Prostate gland (tissue), 2 donors: ENCODE data around the gene MYO9B. TPM values are rescaled to one million over a fixed set of nuclear protein-coding genes. Genes with fewer than 3 reads are reported as not detected.

Experiments
- DNase-seq: peaks from one replicate; pipeline ENCODE4 v3.0.0-alpha.2; 2019; ENCODE audit warnings: low spot score
- H3K27ac ChIP-seq, 2 donors: fragments of 200-600 bp; sonication (generic); 2 replicates each; pipeline ENCODE4 v1.5.1; 2017 to 2019
- H3K27me3 ChIP-seq: fragments of 200-600 bp; sonication (generic); replicated peaks from 2 replicates; pipeline ENCODE4 v1.5.1; 2019; ENCODE audit not compliant: insufficient read depth
- H3K36me3 ChIP-seq, 2 donors: fragments of 200-600 bp; sonication (generic); 1 replicate in 1 of 2; 2 replicates in 1 of 2; pipeline versions ENCODE4 v1.5.1 to v1.8.1; 2017 to 2019
- H3K4me1 ChIP-seq: fragments of 200-600 bp; sonication (generic); replicated peaks from 2 replicates; pipeline ENCODE4 v1.5.1; 2019
- H3K4me3 ChIP-seq, 2 donors: fragments of 200-600 bp; sonication (generic); 2 replicates each; pipeline ENCODE4 v1.5.1; 2017 to 2019
- H3K9me3 ChIP-seq: fragments of 200-600 bp; sonication (generic); 2 replicates; pipeline ENCODE4 v1.5.1; 2017
- POLR2A ChIP-seq: fragments of 450-650 bp; IDR thresholded peaks from one replicate; pipeline ENCODE4 v1.6.1; 2016; ENCODE audit warnings: antibody characterized with exemption, mild to moderate bottlenecking
- POLR2AphosphoS5 ChIP-seq: sonication (generic); formaldehyde crosslinking; IDR thresholded peaks from one replicate; pipeline ENCODE4 v1.6.1; 2017; ENCODE audit warnings: antibody characterized with exemption
- WGBS: methylation state at CpG from one replicate; pipeline ENCODE4 v1.1.5; 2018; 5-methylcytosine and 5-hydroxymethylcytosine counted together
- intact Hi-C: fragments of 100-400 bp; cut with DNase I; formaldehyde crosslinking; loops from one replicate; pipeline ENCODE4 v1.14.2; 2022
- total RNA-seq, 2 donors: library from RNA; depleted of rRNA; stranded (reverse); fragments of >200 nt; gene quantifications; one replicate each; pipeline ENCODE4 v1.1.0, GENCODE V29; 2016
- TF ChIP-seq, protein P1 (sequence below), 4 experiments: fragments of 200-600 bp in 2 of 4; fragments of 450-650 bp in 2 of 4; sonication (generic) in 2 of 4; IDR thresholded peaks; 1 replicate in 3 of 4; 2 replicates in 1 of 4; pipeline ENCODE4 v1.5.1; 2016 to 2019; ENCODE audit warnings: antibody characterized with exemption in 4 of 4, mild to moderate bottlenecking in 2 of 4, moderate library complexity in 2 of 4

MYO9B gene
- total RNA-seq, 2 donors from 2014 or later = 50.9 to 208 TPM

DNA sequence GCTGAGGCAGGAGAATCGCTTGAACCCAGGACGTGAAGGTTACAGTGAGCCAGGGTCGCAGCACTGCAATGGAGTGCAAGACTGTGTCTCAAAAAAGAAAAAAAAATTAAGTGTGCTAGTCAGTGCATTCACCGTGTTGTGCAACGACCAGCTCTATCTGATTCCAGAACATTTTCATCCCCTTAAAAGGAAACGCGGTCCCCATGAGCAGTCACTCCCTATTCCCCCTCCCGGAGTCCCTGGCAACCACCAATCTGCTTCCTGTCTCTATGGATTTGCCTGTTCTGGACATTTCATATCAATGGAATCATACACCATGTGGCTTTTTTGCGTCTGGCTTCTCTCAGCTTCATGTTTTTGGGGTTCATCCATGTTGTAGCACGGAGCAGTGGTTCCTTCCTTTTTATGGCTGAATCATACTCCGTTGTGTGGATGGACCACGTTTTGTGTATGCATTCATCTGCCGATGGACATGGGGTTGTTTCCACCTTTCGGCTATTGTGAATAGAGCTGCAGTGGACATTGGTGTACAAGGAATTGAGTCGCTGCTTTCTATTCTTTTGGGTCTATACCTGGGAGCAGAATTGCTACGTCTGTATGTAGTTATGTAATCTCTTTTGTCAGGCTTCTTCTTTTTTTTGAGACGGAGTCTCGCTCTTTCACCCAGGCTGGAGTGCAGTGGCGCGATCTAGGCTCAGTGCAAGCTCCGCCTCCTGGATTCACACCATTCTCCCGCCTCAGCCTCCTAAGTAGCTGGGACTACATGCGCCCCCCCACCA lies 19.8 kb downstream of the MYO9B start:
- H3K4me1 ChIP-seq = no peaks in the 10 kb centered on the region
- DNase-seq = no peak
- TF ChIP-seq POLR2A (no peak), POLR2AphosphoS5 (no peak)
- TF ChIP-seq, protein P1, sequence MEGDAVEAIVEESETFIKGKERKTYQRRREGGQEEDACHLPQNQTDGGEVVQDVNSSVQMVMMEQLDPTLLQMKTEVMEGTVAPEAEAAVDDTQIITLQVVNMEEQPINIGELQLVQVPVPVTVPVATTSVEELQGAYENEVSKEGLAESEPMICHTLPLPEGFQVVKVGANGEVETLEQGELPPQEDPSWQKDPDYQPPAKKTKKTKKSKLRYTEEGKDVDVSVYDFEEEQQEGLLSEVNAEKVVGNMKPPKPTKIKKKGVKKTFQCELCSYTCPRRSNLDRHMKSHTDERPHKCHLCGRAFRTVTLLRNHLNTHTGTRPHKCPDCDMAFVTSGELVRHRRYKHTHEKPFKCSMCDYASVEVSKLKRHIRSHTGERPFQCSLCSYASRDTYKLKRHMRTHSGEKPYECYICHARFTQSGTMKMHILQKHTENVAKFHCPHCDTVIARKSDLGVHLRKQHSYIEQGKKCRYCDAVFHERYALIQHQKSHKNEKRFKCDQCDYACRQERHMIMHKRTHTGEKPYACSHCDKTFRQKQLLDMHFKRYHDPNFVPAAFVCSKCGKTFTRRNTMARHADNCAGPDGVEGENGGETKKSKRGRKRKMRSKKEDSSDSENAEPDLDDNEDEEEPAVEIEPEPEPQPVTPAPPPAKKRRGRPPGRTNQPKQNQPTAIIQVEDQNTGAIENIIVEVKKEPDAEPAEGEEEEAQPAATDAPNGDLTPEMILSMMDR (IDR thresholded peaks at IDR 0.05) = no peak
- intact Hi-C loops = no loop called here
- H3K36me3 ChIP-seq = no peaks in the 10 kb centered on the region
- H3K9me3 ChIP-seq = no peaks in the 10 kb centered on the region
- no peaks in the 10 kb centered on the region for H3K27me3 ChIP-seq
- peak overlapping the region; percentile 33 to 38 for H3K27ac ChIP-seq
- H3K4me3 ChIP-seq = no peak overlapping the region
- 86% methylated on average over 23 of the region's 23 CpGs for WGBS

DNA sequence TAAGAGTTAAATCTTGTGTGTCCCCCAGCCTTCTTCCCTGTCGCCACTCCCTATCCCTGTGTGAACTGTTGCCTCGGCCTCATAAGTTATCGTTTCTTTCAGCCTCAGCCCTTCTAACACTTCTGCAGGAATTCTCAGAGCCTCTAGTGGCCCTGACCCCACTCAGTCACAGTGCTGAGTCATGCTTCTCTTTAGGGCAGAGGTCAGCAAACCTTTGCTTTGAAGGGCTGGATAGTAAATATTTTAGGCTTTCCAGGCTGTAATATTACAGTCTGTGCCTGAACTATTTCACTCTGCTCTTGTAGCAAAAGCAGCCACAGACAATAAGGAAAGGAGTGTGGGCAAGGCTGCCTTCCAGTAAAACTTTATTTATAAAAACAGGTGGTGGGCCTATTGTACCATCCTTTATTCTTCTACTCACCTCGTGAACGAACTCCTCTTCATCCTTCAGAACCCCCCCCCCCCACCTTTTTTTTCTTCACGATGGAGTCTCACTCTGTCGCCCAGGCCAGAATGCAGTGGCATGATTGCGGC lies 22.1 kb downstream of the MYO9B start:
- TF ChIP-seq POLR2AphosphoS5 (no peak), POLR2A (no peak)
- TF ChIP-seq, protein P1 (IDR thresholded peaks at IDR 0.05) = no peak
- Histone ChIP-seq H3K9me3 (no peaks in the 10 kb centered on the region), H3K36me3 (peaks cover 0 to 8% of the 10 kb centered on the region in 2 donors), H3K27me3 (no peaks in the 10 kb centered on the region), H3K4me1 (no peaks in the 10 kb centered on the region), H3K4me3 (no peak overlapping the region), H3K27ac (no peak overlapping the region)
- intact Hi-C loops = no loop called here
- WGBS = 84% methylated on average over 8 of the region's 8 CpGs
- DNase-seq = no peak

DNA sequence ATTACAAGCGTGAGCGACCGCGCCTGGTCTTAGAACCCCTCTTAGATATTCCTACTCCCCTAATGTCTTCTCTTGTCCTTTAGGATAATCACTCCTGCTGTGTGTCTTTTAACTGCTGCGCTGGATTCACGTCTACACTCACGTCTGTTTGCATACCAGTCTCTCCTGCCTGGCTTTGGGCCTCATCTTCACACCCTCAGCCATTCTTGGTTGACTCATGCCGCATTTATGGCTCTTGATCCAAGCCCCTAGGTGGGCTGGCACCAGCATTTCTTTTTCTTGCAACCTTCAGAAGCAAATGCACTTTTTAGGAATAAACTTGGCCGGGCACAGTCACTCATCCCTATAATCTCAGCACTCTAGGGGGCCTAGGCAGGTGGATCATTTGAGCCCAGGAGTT lies 22.7 kb downstream of the MYO9B start:
- DNase-seq = no peak
- intact Hi-C loops = no loop called here
- Histone ChIP-seq H3K27me3 (no peaks in the 10 kb centered on the region), H3K4me1 (no peaks in the 10 kb centered on the region), H3K36me3 (peaks cover 0 to 8% of the 10 kb centered on the region in 2 donors), H3K27ac (no peak overlapping the region), H3K9me3 (no peaks in the 10 kb centered on the region), H3K4me3 (no peak overlapping the region)
- 77% methylated on average over 9 of the region's 9 CpGs for WGBS
- TF ChIP-seq POLR2A (no peak), POLR2AphosphoS5 (no peak)
- TF ChIP-seq, protein P1 (IDR thresholded peaks at IDR 0.05) = no peak

DNA sequence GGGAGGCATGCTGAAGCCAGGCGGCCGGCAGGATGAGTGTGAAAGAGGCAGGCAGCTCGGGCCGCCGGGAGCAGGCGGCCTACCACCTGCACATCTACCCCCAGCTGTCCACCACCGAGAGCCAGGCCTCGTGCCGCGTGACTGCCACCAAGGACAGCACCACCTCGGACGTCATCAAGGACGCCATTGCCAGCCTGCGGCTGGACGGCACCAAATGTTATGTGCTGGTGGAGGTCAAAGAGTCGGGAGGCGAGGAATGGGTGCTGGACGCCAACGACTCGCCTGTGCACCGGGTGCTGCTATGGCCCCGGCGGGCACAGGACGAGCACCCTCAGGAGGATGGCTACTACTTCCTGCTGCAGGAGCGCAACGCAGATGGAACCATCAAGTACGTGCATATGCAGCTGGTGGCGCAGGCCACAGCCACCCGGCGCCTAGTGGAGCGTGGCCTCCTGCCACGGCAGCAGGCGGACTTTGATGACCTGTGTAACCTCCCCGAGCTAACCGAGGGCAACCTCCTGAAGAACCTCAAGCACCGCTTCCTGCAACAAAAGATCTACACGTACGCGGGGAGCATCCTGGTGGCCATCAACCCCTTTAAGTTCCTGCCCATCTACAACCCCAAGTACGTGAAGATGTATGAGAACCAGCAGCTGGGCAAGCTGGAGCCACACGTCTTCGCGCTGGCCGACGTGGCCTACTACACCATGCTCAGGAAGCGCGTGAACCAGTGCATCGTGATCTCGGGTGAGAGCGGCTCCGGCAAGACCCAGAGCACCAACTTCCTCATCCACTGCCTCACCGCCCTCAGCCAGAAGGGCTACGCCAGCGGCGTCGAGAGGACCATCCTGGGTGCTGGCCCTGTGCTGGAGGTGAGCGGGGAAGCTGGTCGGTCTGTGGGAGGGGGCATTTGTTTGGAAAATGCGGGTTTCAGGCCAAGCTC lies 26.4 kb downstream of the MYO9B start:
- Histone ChIP-seq H3K9me3 (no peaks in the 10 kb centered on the region), H3K4me1 (no peaks in the 10 kb centered on the region), H3K27ac (no peak overlapping the region), H3K36me3 (peaks cover 0 to 8% of the 10 kb centered on the region in 2 donors), H3K4me3 (no peak overlapping the region), H3K27me3 (no peaks in the 10 kb centered on the region)
- 98% methylated on average over 59 of the region's 59 CpGs for WGBS
- DNase-seq = no peak
- intact Hi-C loops = no loop called here
- TF ChIP-seq POLR2A (no peak), POLR2AphosphoS5 (no peak)
- TF ChIP-seq, protein P1 (IDR thresholded peaks at IDR 0.05) = no peak
